ENCODE measurements around the gene SYAP1.

DNA sequence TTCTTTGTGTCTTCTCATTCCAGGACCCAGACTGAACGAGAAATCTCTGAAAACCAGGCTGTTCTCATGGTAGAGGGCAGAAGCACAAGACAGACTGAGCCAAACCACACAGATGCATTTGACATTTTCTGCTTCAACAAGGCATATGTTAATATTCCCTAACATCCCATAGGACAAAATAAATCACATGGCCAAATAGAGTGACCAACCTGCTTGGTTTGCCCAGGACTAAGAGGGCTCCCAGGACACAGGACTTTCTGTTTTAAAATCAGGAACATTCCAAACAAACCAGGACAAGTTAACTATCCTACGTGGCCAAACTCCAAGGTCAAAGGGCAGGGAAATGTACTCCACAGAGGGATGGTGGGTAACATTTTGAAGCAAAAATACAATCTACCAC lies 18.7 kb upstream of the SYAP1 start:
- TF ChIP-seq, protein P1, sequence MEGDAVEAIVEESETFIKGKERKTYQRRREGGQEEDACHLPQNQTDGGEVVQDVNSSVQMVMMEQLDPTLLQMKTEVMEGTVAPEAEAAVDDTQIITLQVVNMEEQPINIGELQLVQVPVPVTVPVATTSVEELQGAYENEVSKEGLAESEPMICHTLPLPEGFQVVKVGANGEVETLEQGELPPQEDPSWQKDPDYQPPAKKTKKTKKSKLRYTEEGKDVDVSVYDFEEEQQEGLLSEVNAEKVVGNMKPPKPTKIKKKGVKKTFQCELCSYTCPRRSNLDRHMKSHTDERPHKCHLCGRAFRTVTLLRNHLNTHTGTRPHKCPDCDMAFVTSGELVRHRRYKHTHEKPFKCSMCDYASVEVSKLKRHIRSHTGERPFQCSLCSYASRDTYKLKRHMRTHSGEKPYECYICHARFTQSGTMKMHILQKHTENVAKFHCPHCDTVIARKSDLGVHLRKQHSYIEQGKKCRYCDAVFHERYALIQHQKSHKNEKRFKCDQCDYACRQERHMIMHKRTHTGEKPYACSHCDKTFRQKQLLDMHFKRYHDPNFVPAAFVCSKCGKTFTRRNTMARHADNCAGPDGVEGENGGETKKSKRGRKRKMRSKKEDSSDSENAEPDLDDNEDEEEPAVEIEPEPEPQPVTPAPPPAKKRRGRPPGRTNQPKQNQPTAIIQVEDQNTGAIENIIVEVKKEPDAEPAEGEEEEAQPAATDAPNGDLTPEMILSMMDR (IDR thresholded peaks at IDR 0.05), result no peak
- TF ChIP-seq EP300 (IDR thresholded peaks at IDR 0.05), result no peak
- no peak for TF ChIP-seq POLR2AphosphoS5 (IDR thresholded peaks at IDR 0.05)
- no peak for TF ChIP-seq POLR2A (IDR thresholded peaks at IDR 0.05)

All from gastroesophageal sphincter (tissue), 3 donors.